Iris pigment epithelial cell (primary cell): Measurements from ENCODE around the gene IL13.
"Not testable (repeated sequence)": the region's sequence is repeated elsewhere in the genome, so short reads cannot be mapped to it uniquely, and the experiment has no call there.

Source experiments
- DNase-seq: peaks from one replicate; pipeline ENCODE4 v3.0.0-alpha.2; 2011; ENCODE audit warnings: low read depth

Gene IL13

DNA sequence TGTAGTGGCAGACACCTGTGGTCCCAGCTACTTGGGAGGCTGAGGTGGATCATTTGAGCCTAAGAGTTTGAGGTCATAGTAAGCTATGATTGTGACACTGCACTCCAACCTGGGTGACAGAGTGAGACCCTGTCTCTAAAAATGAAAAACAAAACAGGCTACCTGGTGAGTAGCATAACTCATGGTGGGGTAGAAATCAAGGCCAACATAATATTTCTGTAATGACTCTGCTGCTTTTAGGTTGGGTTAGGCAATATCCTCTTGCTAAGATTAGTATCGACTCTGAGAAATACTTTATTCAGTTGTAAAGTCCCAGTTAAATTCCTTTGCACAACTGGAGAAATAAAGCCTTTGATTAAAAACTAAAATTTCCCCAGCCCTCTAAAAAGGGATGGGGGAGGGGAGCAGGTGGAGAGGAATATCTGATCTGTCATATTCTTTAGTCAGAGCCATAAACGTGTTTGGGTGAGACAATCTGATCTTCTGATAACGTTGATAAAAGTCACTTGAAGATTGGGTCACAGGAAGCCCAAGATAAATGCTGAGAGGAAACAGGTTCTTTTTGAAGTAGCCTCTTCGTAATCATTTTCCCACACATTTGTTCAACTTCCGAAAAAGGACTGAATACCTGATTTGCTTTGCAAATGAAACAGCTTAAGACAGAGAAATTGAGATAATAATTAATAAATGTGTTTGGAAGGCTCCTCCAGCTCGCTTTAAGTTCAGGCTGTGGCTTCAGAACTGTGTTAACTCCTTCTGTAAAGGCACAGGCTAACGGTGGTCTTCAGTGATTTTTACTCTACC, 30.8 kb downstream of the IL13 start:
- DNase-seq: peak; percentile 70

GRCh38 chr5:132689513-132689912, 31.5 kb downstream of the IL13 start:
- DNase-seq: no peak

- DNase-seq: no peak
Measured at GRCh38 chr5:132690156-132690555, 32.2 kb downstream of the IL13 start.

DNA sequence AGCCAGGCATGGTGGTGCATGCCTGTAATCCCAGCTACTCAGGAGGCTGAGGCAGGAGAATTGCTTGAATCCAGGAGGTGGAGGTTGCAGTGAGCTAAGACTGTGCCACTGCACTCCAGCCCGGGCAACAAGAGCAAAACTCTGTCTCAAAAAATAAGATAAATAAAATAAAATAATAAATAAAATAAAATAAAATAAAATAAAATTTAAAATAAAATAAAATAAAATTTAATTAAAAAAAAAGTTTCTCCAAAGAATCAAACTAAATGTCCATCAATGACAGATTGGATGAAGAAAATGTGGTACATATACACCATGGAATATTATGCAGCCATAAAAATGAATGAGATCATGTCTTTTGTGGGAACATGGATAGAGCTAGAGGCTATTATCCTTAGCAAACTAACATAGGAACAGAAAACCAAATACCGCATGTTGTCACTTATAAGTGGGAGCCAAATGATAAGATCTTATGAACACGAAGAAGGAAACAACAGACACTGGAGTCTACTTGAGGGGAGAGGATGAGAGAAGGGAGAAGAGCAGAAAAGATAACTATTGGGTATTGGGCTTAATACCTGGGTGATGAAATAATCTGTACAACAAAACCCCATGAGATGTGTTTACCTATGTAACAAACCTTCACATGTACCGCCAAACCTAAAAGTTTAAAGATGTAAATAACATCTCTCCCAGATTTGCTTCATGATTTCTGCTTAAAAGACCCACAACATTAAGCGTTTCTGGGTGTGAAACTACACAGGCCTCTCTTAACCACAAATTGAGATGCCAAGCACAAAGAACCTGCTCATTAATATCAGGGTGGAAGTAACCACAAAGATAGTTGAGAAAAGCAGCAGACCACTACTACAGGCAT, 34.0 kb downstream of the IL13 start:
- not testable (repeated sequence) for DNase-seq

DNA sequence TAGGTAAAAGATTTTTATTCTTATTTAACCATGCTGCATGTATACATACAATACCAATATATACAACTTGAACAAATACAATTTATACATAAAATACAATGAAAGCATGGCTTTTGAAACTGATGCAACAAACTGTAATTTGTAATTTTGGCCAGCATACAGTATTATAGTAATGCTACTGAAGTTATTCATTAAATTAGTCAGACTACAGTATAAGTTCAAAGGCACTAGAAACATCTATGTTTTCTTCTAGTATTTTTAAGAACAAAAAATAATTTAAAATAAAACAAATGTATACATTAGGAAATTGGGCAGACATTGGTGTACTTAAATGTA, 34.6 kb downstream of the IL13 start:
- no peak for DNase-seq

DNA sequence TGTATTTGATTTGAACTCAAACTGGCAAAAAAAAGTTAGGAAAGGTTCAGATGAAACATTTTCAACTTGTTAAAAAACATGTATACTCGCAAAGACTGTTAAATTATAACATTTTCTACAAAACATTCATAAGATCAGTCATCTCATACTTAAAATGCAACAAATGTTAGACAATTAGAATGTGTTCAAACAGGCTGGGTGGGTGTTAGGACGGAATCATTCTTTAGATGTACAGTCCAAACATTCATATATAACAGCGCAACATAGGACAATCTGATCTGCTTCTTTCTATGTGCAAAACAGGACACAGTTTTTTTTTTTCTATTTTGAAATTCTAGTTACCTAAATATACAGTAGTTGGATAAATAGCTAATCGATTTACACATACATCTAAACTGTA, 38.0 kb downstream of the IL13 start:
- DNase-seq: no peak

DNA sequence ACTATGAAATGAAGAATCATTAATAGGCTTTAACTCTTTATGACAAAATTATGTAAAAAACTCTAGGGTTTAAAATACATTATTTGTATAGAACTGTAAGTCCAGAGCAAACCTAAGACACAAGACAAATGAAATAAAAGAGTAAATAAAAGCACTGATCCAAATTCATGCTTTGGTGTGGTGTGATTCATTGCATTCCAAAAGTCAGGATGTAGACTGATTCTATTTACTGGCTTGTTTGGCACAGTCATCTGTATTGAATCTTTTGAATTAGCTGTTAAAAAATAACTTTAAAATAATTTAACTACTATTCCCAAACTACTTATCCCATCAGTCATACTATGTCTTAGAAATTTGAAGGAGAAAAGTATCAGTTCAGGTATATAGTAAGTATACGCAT, 46.9 kb downstream of the IL13 start:
- peak; percentile 61 for DNase-seq

DNA sequence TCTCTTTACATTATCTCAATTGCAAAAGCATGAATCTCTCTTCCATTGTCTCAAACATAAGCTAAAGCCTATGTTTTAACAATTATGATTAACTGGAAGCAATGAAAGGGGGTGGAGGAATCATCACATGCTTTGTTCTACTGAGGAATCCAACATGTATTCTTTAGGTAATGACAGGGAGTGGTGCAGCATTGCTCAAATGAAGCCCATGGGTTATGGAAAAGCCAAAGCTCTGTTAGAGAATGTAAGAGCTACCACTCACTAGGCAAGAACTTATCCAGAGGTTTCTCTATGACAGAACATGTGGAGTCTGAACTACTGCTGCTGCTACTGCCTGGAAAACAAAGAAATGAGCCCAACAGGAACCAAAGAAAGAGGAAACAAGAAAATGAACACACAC, 50.7 kb downstream of the IL13 start:
- no peak for DNase-seq
